Lower lobe of right lung (tissue), 2 donors: ENCODE data around the gene ZNF580. TPM values are rescaled to one million over a fixed set of nuclear protein-coding genes. Genes with fewer than 3 reads are reported as not detected.

Experiments
- ATAC-seq, 2 donors: fragments of 200-7000 bp; cut with Tn5 transposase; one replicate each; pipeline ENCODE4 v1.9.1; 2020 to 2022; ENCODE audit warnings: mild to moderate bottlenecking in 2 of 2, moderate library complexity in 2 of 2
- DNase-seq: peaks from one replicate; pipeline ENCODE4 v3.0.0-alpha.2; 2020
- H3K27ac ChIP-seq: fragments of 200-600 bp; one replicate; pipeline ENCODE4 v1.8.0; 2022
- H3K27me3 ChIP-seq: fragments of 200-600 bp; one replicate; pipeline ENCODE4 v1.8.0; 2022; ENCODE audit warnings: low read depth
- H3K36me3 ChIP-seq: fragments of 200-600 bp; one replicate; pipeline ENCODE4 v1.8.0; 2022; ENCODE audit warnings: mild to moderate bottlenecking
- H3K4me1 ChIP-seq: fragments of 200-600 bp; one replicate; pipeline ENCODE4 v1.8.0; 2022
- H3K4me3 ChIP-seq: fragments of 200-600 bp; one replicate; pipeline ENCODE4 v1.8.0; 2022; ENCODE audit warnings: mild to moderate bottlenecking
- H3K9me3 ChIP-seq: fragments of 200-600 bp; one replicate; pipeline ENCODE4 v1.8.0; 2022
- intact Hi-C: fragments of 100-400 bp; cut with DNase I; formaldehyde crosslinking; loops from one replicate; pipeline ENCODE4 v1.11.0; 2022
- total RNA-seq: library from RNA; stranded (reverse); fragmentation: NEBNext Ultra II Directional; extraction: Animal tissue kit (Norgen Biotek cat#: 25700); gene quantifications from one replicate; pipeline ENCODE4 v1.2.1, GENCODE V29; 2021
- TF ChIP-seq, protein P1 (sequence below): fragments of 200-600 bp; IDR thresholded peaks from one replicate; pipeline ENCODE4 v1.8.0; 2022; ENCODE audit warnings: antibody characterized with exemption, mild to moderate bottlenecking
- donor health status: DM: no; HTN: yes; CAD: no; lungs with severe emphysema.

ZNF580 gene
- total RNA-seq, 1 donor from 2014 or later, result 35.2 TPM

GRCh38 chr19:55643003-55643886 is 2.4 kb downstream of the ZNF580 start, which contains the start of gene ZNF581:
Gene ZNF581, plus strand, starts transcription at chr19:55643649. Its CDS starts 923 bp downstream, at chr19:55644572.
- intact Hi-C loops, result no loop called here
- Histone ChIP-seq H3K27ac (peak within 1 kb of the TSS; percentile 81), H3K4me1 (peaks cover 61% of the 10 kb centered on the region), H3K36me3 (peaks cover 12% of the 10 kb centered on the region), H3K9me3 (no peaks in the 10 kb centered on the region), H3K27me3 (no peaks in the 10 kb centered on the region), H3K4me3 (peak within 1 kb of the TSS; percentile 82)
- TF ChIP-seq, protein P1, sequence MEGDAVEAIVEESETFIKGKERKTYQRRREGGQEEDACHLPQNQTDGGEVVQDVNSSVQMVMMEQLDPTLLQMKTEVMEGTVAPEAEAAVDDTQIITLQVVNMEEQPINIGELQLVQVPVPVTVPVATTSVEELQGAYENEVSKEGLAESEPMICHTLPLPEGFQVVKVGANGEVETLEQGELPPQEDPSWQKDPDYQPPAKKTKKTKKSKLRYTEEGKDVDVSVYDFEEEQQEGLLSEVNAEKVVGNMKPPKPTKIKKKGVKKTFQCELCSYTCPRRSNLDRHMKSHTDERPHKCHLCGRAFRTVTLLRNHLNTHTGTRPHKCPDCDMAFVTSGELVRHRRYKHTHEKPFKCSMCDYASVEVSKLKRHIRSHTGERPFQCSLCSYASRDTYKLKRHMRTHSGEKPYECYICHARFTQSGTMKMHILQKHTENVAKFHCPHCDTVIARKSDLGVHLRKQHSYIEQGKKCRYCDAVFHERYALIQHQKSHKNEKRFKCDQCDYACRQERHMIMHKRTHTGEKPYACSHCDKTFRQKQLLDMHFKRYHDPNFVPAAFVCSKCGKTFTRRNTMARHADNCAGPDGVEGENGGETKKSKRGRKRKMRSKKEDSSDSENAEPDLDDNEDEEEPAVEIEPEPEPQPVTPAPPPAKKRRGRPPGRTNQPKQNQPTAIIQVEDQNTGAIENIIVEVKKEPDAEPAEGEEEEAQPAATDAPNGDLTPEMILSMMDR, result no peak
- peak; percentile 85 for DNase-seq
- ATAC-seq, result peak; percentile 68 to 73

DNA sequence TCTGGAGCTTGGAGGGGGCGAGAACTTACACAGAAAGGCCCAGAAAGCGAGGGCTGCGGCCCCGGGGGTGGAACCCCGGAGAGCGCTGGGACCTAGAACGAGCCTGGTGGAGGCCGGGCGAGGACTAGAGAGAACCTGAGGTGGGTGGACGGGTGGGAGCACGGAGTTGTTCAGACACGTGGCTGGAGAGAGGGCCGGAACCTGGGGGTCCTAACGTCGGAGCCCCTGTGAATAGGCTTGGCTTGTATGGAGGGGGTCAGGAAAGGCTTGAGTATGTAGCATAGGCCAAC is 3.0 kb downstream of the ZNF580 start:
- Histone ChIP-seq H3K27ac (peak overlapping the region; percentile 81), H3K4me3 (peak overlapping the region; percentile 82), H3K9me3 (no peaks in the 10 kb centered on the region), H3K4me1 (peaks cover 61% of the 10 kb centered on the region), H3K27me3 (no peaks in the 10 kb centered on the region), H3K36me3 (peaks cover 12% of the 10 kb centered on the region)
- DNase-seq, result peak; percentile 52
- TF ChIP-seq, protein P1, result no peak
- ATAC-seq, result no peak
- intact Hi-C loops, result no loop called here

GRCh38 chr19:55644191-55644833 is 3.5 kb downstream of the ZNF580 start:
- DNase-seq, result no peak
- peaks cover 61% of the 10 kb centered on the region for H3K4me1 ChIP-seq
- TF ChIP-seq, protein P1, result no peak

DNA sequence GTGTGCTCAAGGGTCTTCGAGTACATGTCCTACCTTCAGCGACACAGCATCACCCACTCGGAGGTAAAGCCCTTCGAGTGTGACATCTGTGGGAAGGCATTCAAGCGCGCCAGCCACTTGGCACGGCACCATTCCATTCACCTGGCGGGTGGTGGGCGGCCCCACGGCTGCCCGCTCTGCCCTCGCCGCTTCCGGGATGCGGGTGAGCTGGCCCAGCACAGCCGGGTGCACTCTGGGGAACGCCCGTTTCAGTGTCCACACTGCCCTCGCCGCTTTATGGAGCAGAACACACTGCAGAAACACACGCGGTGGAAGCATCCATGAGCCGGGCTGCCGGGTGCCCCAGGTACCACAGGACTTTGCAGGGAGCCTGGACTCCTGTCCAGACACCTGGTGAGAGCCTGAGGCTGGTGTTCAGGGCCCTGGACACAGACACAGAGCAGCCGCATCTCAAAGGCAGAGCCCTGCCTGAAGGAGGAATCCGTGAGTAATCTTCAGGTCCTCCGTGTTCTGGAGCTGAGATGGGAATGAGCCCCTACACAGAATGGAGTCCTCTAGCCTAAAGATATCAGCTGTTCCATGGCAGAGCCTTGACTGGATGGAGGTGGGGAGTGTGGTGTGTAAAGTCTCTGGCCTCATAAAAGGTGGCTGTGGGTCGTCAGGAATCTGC is 4.2 kb downstream of the ZNF580 start:
- DNase-seq, result no peak

More at GRCh38 chr19:55644191-55644833, 3.5 kb downstream of the ZNF580 start:
- no peaks in the 10 kb centered on the region for H3K27me3 ChIP-seq
- intact Hi-C loops, result no loop called here
- no peak for ATAC-seq
- peaks cover 12% of the 10 kb centered on the region for H3K36me3 ChIP-seq
- peak overlapping the region; percentile 81 for H3K27ac ChIP-seq
- H3K4me3 ChIP-seq, result peak overlapping the region; percentile 82
- no peaks in the 10 kb centered on the region for H3K9me3 ChIP-seq

GRCh38 chr19:55645512-55645881 is 4.7 kb downstream of the ZNF580 start:
- no peak for DNase-seq
- H3K27me3 ChIP-seq, result no peaks in the 10 kb centered on the region
- H3K9me3 ChIP-seq, result no peaks in the 10 kb centered on the region
- peaks cover 12% of the 10 kb centered on the region for H3K36me3 ChIP-seq
- TF ChIP-seq, protein P1, result no peak
- no peak overlapping the region for H3K4me3 ChIP-seq
- intact Hi-C loops, result no loop called here
- H3K27ac ChIP-seq, result no peak overlapping the region
- ATAC-seq, result no peak
- H3K4me1 ChIP-seq, result peaks cover 52% of the 10 kb centered on the region

More for the DNA sequence above, 4.2 kb downstream of the ZNF580 start:
- no peak for ATAC-seq
- Histone ChIP-seq H3K36me3 (peaks cover 12% of the 10 kb centered on the region), H3K27ac (no peak overlapping the region), H3K4me3 (peak overlapping the region; percentile 82), H3K27me3 (no peaks in the 10 kb centered on the region), H3K9me3 (no peaks in the 10 kb centered on the region), H3K4me1 (peaks cover 57% of the 10 kb centered on the region)
- intact Hi-C loops, result no loop called here
- TF ChIP-seq, protein P1, result no peak
